Posterior vena cava (tissue), 2 donors: Measurements from ENCODE around the gene SPATA25. TPM values are rescaled to one million over a fixed set of nuclear protein-coding genes. Genes with fewer than 3 reads are reported as not detected.

ENCODE experiments used
- DNase-seq: peaks from one replicate; pipeline ENCODE4 v3.0.0-alpha.2; 2020; ENCODE audit warnings: low spot score
- intact Hi-C, 2 donors: fragments of 100-400 bp; cut with DNase I; formaldehyde crosslinking; loops; one replicate each; pipeline versions ENCODE4 v1.14.1 to v1.14.2; 2022 to 2023
- total RNA-seq, 2 donors: library from RNA; stranded (reverse); fragmentation: NEBNext Ultra II Directional; extraction: Animal tissue kit (Norgen Biotek cat#: 25700); gene quantifications; one replicate each; pipeline ENCODE4 v1.2.1, GENCODE V29; 2021
- donor health status: DM: yes; HTN: yes; CAD: no.
- donor health status: DM: yes; HTN: yes; CAD: no.

Gene SPATA25
- total RNA-seq, 2 donors from 2014 or later, result 1.00 to 9.6 TPM

DNA sequence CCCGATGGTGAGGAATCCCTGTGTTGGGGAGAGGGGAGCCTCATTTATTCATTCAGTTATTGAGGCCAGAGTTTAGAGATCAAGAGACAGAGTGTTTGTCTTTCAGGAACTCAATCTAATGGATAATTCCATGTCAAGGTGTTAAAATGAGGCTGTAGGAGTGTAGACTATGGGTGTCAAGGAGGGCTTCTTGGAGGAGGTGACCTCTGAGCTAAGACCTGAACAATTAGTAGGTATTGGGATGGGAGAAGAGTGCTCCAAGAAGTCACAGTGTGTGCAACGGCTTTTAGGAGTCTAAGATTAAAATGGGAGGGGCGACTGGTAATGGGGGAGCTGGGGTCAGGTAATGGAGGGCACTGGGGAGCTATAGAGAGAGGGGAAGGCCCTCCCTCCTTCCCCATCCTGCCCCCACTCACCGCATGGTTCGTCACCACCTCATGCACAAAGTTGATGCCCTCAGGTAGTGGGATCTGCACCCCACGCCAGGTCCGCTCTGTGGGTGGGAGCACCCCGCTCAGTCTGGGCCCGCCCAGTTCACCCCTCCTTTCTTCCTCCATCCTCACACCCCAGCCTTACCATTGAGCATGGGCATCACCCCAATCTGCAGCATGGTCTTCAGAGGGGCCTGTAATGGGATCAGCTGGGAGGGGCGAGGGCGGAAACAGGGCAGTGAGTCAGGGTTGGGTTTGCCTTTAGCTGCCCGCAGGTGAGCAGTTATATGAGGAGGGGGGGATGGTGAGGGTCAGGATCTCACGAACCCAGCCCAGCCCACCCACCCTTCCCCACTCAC lies 11.8 kb upstream of the SPATA25 start:
- no peak for DNase-seq
- intact Hi-C loops, result no loop called here

DNA sequence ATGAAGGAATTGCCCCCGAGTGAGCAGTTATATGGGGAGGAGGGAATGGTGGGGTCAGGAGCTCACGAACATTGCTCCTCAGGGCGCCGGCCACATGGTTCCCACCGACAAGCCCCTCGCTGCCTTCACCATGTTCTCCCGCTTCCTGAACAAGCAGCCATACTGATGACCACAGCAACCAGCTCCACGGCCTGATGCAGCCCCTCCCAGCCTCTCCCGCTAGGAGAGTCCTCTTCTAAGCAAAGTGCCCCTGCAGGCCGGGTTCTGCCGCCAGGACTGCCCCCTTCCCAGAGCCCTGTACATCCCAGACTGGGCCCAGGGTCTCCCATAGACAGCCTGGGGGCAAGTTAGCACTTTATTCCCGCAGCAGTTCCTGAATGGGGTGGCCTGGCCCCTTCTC lies 10.9 kb upstream of the SPATA25 start:
- no peak for DNase-seq
- intact Hi-C loops, result no loop called here

DNA sequence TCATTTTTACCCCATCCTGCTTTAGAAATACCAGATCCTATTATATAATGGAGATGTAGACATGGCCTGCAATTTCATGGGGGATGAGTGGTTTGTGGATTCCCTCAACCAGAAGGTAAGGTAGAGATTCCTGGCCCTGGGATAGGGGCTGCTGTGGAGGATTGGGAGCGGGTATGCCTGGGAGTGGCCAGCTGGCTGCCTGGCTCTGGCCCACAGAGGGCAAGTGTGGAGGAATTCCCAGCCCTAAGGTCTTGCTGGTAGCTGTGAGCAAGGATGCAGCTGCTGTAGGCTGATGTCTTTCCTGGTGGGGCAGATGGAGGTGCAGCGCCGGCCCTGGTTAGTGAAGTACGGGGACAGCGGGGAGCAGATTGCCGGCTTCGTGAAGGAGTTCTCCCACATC lies 10.3 kb upstream of the SPATA25 start:
- intact Hi-C loops, result no loop called here
- DNase-seq, result no peak

DNA sequence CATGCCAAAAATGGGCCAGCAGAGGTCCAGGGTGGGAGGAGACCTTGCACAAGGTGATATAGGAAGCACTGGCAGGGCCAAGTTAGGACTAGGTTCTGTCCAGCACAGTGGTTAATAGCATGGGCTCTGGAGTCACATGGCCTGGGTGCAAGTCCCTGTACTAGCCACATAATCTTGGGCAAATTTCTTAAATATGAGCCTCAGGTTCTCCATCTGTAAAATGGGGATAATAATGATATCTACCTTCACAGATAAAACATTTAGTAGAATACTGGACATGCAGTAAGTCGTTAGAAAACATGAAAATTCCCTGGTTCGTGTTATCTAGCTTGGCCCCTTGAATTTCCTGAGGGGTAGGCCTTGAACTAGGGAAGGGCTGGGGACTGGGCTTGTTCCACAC lies 9.9 kb upstream of the SPATA25 start:
- intact Hi-C loops, result no loop called here
- DNase-seq, result no peak

DNA sequence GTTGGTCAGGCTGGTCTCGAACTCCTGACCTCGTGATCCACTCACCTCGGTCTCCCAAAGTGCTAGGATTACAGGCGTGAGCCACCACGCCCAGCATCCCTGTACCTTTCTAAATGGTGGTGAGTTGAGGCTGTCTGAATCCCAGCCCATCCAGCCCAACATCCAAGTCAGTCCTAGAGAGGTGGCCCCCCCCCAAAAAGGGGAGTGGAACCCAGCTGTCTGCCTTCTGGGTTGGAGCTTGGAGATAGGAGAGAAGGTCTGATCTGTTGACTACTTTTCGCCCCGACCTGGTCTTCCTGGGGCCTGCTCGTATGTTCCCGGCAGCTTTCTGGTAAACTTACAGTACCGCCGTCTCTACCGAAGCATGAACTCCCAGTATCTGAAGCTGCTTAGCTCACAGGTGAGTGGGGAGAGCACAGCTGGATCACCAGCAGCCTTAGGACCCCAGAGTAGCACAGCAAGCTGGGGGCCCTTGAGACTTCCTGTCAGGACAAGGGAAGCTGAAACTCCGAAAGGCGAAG lies 9.3 kb upstream of the SPATA25 start:
- no peak for DNase-seq
- intact Hi-C loops, result no loop called here

DNA sequence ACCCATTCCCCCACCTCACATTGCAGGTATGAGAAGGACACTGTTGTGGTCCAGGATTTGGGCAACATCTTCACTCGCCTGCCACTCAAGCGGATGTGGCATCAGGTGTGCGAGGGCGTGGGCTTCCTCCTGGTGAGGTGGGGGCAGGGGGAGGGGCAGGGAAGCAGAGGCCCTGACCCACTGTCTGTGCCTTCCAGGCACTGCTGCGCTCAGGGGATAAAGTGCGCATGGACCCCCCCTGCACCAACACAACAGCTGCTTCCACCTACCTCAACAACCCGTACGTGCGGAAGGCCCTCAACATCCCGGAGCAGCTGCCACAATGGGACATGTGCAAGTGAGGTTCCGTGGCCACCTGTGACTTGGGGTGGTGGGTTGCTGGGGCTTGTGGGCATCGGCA lies 7.4 kb upstream of the SPATA25 start:
- intact Hi-C loops, result no loop called here
- peak; percentile 84 for DNase-seq

DNA sequence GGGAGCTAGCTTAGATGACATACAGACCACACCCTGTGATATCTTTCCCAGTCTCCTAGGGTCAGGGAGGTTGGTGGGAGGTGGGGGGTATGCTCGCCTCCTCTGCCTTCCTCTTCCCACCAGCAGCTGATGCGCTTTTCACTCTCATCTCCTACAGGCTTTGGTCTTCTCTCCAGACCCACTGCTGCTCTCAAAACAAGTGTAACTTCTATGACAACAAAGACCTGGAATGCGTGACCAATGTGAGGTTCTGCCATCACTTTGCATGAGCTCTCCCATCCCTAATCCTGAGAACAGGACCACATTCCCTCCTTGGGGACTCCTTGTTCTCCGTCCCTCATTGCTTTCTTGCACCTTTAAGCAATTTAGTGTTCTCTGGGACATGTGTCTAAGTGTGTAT lies 6.4 kb upstream of the SPATA25 start:
- no peak for DNase-seq
- intact Hi-C loops, result no loop called here

DNA sequence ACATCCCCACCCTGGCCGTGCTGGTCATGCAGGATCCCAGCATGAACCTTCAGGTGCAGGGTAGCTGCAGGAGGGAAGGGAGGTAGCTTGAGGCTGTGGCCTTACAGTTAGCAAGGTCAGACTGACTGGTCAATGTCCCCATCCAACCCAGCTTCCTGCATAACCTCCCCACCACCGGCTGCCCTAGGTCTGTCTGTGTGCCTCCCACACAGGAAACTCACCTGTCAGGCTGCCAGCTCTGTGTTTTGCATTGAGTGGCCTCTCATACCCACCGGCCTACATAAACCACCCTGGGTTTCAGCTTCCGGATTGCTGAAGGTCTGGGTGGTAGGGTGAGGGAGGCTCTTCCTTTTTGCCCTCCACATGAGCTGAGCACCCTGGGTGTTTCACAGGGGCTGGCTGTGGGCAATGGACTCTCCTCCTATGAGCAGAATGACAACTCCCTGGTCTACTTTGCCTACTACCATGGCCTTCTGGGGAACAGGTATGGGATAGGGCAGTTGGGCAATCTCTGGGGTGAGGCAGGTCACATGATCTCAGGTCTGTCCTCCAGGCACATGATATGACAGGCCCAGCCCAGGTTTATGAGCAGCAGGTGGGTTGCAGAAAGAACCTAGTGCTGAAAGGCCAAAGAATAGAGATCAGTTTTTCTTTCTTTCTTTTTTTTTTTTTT lies 5.5 kb upstream of the SPATA25 start:
- no peak for DNase-seq
- intact Hi-C loops, result no loop called here

DNA sequence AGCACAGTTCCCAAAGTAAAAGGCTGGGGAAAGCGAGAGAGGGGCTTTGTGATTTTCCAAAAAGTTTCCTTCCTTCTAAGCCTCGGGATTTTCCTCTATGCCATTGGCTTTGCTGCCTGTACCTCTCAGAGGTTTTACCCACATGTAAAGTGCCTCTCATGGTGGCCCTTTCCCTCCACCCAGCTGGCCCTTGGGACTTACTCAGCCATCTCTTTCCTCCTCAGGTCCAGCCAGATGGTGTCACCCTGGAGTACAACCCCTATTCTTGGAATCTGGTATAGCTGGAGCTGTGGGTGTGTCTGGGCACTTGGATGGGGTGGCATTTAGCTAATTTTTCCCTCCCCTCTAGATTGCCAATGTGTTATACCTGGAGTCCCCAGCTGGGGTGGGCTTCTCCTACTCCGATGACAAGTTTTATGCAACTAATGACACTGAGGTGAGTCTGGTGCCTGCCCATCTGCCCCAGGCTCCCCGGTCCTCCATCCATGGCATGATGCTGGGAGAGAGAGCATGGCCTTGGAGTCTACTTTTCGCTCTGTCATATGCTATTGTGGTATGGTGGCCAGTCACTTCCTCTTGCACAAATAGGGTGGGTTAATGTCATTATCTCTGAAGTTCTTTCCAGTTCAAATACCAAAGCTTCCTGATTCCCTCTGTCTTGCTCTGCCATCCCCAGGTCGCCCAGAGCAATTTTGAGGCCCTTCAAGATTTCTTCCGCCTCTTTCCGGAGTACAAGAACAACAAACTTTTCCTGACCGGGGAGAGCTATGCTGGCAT lies 4.8 kb upstream of the SPATA25 start:
- peak; percentile 73 for DNase-seq
- intact Hi-C loops, result no loop called here

DNA sequence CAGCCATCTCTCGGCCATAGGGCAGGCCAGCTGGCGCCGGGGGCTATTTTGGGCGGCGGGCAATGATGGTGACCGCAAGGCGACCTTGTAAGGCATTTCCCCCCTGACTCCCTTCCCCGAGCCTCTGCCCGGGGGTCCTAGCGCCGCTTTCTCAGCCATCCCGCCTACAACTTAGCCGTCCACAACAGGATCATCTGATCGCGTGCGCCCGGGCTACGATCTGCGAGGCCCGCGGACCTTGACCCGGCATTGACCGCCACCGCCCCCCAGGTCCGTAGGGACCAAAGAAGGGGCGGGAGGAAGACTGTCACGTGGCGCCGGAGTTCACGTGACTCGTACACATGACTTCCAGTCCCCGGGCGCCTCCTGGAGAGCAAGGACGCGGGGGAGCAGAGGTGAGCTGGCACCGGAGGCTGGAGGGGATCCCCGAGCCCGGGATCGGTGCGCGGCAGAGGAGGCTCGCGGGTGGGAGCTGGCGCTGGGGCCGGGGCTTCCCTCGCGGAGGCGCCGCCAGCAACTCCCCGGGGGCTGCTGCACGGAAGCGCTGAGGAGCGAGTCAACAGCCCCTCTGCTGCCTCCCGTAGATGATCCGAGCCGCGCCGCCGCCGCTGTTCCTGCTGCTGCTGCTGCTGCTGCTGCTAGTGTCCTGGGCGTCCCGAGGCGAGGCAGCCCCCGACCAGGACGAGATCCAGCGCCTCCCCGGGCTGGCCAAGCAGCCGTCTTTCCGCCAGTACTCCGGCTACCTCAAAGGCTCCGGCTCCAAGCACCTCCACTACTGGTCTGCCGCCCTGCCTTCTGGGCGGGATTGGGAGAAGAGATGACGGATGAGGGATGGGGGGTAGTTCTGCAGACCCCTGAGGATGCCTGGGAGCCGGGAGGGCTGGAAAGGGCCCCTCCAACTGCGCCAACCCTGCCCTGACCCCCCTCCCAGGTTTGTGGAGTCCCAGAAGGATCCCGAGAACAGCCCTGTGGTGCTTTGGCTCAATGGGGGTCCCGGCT lies 3.9 kb upstream of the SPATA25 start, which contains the start of the genes CTSA and NEURL2:
TSS of gene CTSA (plus strand) at position 351 of the 999 bp plus-strand sequence. CDS start at position 585, 234 bp downstream.
TSS of gene NEURL2 (minus strand) at position 224 of the 999 bp plus-strand sequence. CDS start at position 7, 217 bp downstream.
- peak; percentile 98 for DNase-seq
- intact Hi-C loops, result no loop called here

DNA sequence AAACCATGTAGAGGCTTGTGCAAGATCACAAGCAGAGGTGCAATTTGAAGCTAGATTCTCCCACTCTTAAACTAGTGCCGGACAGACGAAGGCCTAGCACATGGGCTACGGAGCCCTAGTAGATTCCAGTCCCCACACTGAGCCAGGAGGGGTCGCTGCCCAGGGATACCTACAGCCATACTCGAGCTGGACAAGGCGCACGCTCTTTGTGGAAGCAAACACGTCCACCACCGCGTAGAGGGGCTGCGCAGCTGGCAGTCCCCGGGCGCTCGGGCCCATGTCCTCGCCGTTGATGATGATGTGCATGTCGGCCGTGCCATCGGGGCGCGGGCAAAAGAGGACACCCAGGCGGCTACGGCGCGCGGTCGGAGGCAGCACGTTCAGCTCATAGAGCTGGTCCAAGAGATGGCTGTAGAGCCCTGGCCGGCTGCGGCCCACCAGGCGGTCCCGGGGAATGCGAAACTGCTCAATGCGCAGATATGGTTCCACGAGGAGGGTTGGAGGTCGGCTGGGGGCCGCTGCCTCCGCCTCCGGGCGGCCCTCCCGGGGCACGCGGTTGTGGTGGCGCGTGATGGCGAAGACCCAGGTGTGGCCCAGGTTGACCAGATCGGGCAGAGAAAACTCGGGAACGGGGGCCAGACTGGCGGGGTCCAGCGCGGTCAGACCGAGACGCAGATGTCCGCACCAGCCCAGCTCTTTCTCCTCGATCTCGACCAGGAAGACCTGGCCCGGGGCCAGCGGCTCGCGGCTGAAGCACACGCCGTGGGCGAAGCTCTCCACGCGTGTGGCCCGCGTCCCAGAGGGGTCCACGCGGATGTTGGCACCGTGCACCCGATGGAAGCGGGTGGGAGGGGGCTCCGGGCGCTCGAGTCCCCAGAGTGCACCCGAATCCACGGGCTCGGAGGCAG lies 2.9 kb upstream of the SPATA25 start:
- peak; percentile 95 for DNase-seq
- intact Hi-C loops, result no loop called here

DNA sequence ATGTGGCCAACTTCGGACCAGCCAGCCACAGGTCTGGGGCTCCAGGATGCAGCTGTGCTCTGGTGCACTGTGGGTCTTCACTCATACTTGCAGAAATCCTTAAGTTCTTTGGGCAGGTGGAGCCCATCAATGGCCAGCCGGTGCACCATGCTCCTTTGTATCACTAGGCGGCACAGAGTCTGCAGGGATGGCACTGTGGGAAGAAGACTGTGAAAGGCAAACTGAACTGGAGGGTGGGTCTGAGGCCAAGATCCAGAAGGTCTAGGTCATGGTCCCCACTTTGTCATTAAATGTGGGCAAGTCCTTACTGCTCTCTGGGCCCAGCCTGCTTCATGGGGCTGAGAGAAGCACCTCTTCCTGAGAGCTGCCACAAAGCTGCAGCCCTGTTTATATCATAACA lies 1.3 kb upstream of the SPATA25 start:
- no peak for DNase-seq
- intact Hi-C loops, result no loop called here

DNA sequence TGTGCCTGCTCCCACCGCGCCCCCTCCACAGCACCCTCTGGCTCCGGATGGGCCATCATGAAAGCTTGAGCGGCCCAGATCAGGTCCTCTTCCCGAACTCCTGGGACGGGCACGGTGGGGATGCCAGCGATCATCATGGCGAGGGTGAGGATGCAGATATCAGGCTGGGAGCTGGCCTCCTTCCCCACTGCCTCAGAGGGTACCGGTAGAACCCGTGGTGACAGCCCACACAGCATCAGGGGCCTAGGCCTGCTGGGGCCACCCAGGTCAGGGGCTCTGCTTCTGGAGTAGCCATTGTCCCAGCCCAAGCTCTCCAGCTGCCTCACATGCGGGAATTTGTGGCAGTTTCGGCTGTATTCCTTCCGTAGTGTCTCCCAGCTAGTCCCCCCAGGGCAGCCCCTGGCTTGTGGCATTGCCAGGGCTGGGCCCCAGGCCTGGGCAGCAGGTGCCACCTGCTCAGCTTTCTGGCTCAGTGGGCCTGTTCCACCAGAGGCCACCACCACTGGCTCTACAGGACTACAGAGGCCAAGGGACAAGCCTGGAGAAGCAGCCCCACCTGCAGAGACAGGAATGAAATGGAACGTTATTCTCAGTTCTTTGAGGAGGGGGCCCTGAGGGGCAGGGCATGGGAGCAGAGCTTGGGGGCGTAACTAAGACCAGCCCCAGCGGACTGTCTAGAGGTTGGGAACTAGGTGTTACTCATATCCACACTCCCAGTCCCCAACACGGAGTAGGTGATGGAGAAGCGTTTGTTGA lies 654 bp downstream of the SPATA25 start:
- DNase-seq, result peak; percentile 80
- intact Hi-C loops, result no loop called here

DNA sequence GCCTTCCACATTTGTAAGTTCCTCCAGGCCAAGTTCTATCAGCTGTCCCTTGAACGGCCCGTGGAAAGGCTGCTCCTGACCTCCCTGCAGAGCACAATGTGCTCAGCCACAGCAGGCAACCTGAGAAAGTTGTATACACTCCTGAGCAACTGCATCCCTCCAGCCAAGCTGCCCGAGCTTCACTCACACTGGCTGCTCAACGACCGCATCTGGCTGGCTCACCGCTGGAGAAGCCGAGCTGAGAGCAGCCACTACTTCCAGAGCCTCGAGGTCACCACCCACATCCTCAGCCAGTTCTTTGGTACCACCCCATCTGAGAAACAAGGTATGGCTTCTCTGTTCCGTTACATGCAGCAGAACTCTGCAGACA lies 4.3 kb downstream of the SPATA25 start:
- intact Hi-C loops, result no loop called here
- no peak for DNase-seq

DNA sequence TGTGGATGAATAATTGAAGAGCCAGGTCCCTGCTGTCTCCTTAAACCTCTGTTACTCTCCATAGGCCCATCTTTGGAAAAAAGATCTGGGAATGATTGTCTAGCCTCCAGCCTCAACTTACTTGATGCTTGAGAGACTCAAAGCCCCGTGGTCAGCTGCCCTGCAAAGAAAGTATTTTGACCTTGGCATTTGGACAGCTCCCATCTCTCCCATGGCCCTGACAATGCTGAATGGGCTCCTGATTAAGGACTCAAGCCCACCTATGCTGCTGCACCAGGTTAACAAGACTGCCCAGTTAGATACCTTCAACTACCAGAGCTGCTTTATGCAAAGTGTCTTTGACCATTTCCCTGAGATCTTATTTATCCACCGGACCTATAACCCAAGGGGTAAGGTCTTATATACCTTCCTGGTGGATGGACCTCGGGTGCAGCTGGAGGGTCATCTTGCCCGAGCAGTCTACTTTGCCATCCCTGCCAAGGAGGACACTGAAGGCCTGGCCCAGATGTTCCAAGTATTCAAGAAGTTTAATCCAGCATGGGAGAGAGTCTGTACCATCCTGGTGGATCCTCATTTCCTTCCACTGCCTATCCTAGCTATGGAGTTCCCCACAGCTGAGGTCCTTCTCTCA lies 4.8 kb downstream of the SPATA25 start:
- intact Hi-C loops, result no loop called here
- DNase-seq, result no peak

DNA sequence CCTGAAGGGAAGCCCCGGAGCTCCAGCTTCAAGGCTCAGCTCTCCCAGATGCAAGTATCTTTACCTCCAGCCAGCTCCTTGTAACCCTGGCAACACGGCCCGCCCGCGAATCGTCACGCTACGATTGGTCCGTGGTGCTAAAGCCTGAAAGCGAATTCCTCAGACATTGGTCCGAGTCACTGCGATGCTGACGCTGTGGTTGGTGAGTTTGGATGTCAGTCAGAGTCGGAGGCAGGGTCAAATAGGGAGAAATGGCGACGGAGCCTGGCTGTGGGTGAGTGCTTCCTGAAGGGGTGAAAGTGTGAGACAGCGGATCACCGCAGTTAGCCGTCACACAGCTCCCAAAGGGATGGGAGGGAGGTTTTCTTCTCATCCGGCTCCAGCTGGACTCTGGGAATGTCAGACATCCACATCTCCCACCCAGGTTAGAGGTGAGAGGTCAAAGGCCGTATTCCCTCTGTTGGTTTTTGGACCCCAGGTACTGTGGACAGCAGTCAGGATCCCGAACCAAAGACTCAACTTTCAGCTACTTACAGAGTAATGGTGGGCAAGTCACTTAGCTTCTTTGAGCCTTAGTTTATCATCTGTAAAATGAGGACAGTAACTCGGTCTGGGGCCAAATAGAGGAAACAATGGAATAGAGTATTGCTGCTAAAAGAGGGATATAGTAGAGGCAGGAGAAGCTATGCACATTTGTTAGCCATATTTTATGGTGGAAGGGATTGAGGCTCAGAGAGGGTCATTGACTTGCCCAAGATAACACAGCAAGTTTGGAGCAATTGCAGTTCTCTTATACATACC lies 6.2 kb downstream of the SPATA25 start, which contains the start of gene ZSWIM1:
TSS of gene ZSWIM1 (plus strand) at position 240 of the 801 bp plus-strand sequence. CDS start 1,366 bp downstream, outside the sequence.
- DNase-seq, result peak; percentile 100
- intact Hi-C loops, result no loop called here
